ENCODE results near the gene ADAMTSL2.
A peak's percentile ranks its signal among the peaks of the same experiment; 100 is the strongest.

ADAMTSL2 gene

DNA sequence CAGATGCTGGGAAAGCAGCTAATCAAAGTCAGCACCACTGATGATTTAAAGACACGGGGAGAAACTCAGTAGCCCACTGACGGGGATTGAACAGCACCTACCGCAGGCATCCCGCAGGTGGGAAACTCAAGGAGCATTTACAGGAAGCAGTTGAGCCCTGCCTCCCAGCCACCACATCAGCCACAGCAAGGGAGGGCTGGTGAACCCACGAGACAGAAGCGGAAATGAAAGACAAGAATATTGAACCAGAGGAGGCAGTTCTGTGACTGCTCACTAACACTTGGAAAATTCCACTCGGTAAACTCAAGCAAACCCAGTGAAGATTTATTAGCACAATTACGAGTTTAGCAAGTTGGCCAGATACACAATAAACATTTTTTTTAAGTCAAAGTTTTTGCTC is 85.3 kb downstream of the ADAMTSL2 start:
- no peaks in the 10 kb centered on the region for H3K9me3 ChIP-seq (ENCODE audit: insufficient read depth, low read length)
- peak overlapping the region; percentile 9; the same call in 1 of the 2 replicates for H3K9ac ChIP-seq (ENCODE audit: low read length)
- peak overlapping the region; percentile 51 for H3K4me3 ChIP-seq (ENCODE audit: low read length)
- peak overlapping the region; percentile 72 for H3K4me2 ChIP-seq (ENCODE audit: low read length)
- no peaks in the 10 kb centered on the region for H3K36me3 ChIP-seq (replicated peaks; ENCODE audit: low read depth, low read length)
- H2AFZ ChIP-seq (ENCODE audit: low read depth, low read length): peak overlapping the region; percentile 37; the same call in 1 of the 2 replicates
- peaks cover 14% of the 10 kb centered on the region for H3K4me1 ChIP-seq (ENCODE audit: low read length)
- TF ChIP-seq EZH2phosphoT487 (IDR thresholded peaks at IDR 0.05; ENCODE audit: low read depth): no peak
- H4K20me1 ChIP-seq (ENCODE audit: insufficient read depth, low read length): no peaks in the 10 kb centered on the region
- no peaks in the 10 kb centered on the region for H3K79me2 ChIP-seq (ENCODE audit: low read length)
- no peak overlapping the region for H3K27ac ChIP-seq (ENCODE audit: low read length)
- H3K27me3 ChIP-seq (ENCODE audit: low read depth, low read length): peaks cover 31% of the 10 kb centered on the region

DNA sequence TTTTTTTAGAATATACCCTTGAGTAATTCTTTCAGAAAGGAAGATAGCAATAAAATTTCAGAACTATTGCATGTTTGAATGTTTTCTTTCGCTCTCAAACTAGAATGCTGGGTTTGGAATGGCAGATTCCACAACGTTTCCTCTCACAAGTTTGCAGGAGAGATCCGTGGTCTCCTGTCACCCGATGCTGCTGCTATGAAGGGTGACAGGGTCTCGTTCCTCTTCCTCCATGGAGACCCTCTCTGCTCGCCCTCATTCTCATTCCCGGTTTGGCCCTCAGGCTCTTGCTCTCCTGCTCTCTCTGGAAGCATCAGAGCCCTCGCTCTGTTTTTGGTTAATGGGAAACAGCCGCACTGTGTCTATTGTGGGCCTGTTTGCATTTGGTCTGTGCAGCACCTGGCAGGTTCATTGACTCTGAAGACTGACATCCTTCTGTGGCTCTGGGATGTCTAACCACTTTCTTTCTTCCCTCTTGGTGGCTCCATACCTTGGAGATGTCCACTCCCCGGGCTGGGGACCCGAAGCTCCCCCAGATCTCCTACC is 87.3 kb downstream of the ADAMTSL2 start:
- Histone ChIP-seq H2AFZ (ENCODE audit: low read depth, low read length) (no peak overlapping the region), H3K9ac (ENCODE audit: low read length) (no peak overlapping the region), H3K4me3 (ENCODE audit: low read length) (no peak overlapping the region), H3K4me2 (ENCODE audit: low read length) (no peak overlapping the region), H3K36me3 (replicated peaks; ENCODE audit: low read depth, low read length) (no peaks in the 10 kb centered on the region), H3K79me2 (ENCODE audit: low read length) (no peaks in the 10 kb centered on the region), H3K9me3 (ENCODE audit: insufficient read depth, low read length) (no peaks in the 10 kb centered on the region), H4K20me1 (ENCODE audit: insufficient read depth, low read length) (no peaks in the 10 kb centered on the region), H3K4me1 (ENCODE audit: low read length) (peaks cover 14% of the 10 kb centered on the region), H3K27me3 (ENCODE audit: low read depth, low read length) (peaks cover 34% of the 10 kb centered on the region), H3K27ac (ENCODE audit: low read length) (no peak overlapping the region)
- no peak for TF ChIP-seq EZH2phosphoT487 (IDR thresholded peaks at IDR 0.05; ENCODE audit: low read depth)

DNA sequence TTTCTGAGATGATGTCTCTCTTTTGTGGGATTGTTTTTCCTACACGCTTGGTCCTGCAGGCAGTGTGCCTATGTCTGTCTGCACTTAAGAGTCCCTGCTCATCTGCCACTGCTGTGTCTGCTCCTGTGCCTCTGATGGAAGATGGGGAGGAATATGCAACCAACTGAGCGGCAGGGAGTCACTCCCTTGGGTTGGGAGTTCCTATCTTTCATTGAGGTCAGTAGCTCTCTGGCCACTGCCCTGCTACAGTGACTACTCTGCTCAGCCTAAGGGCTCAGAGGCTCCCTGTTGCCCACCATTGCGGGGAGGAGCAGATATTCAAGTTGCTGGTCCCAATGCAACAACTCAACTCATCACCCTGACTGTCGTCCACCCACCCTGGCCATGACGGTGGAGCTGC is 88.1 kb downstream of the ADAMTSL2 start:
- no peak overlapping the region for H3K27ac ChIP-seq (ENCODE audit: low read length)
- peaks cover 35% of the 10 kb centered on the region for H3K27me3 ChIP-seq (ENCODE audit: low read depth, low read length)
- H3K4me3 ChIP-seq (ENCODE audit: low read length): no peak overlapping the region
- peaks cover 14% of the 10 kb centered on the region for H3K4me1 ChIP-seq (ENCODE audit: low read length)
- no peaks in the 10 kb centered on the region for H3K36me3 ChIP-seq (replicated peaks; ENCODE audit: low read depth, low read length)
- H3K79me2 ChIP-seq (ENCODE audit: low read length): no peaks in the 10 kb centered on the region
- H3K9me3 ChIP-seq (ENCODE audit: insufficient read depth, low read length): no peaks in the 10 kb centered on the region
- no peak overlapping the region for H3K9ac ChIP-seq (ENCODE audit: low read length)
- H2AFZ ChIP-seq (ENCODE audit: low read depth, low read length): no peak overlapping the region
- H4K20me1 ChIP-seq (ENCODE audit: insufficient read depth, low read length): no peaks in the 10 kb centered on the region
- H3K4me2 ChIP-seq (ENCODE audit: low read length): no peak overlapping the region
- TF ChIP-seq EZH2phosphoT487 (IDR thresholded peaks at IDR 0.05; ENCODE audit: low read depth): no peak
- TF ChIP-seq, protein P1, sequence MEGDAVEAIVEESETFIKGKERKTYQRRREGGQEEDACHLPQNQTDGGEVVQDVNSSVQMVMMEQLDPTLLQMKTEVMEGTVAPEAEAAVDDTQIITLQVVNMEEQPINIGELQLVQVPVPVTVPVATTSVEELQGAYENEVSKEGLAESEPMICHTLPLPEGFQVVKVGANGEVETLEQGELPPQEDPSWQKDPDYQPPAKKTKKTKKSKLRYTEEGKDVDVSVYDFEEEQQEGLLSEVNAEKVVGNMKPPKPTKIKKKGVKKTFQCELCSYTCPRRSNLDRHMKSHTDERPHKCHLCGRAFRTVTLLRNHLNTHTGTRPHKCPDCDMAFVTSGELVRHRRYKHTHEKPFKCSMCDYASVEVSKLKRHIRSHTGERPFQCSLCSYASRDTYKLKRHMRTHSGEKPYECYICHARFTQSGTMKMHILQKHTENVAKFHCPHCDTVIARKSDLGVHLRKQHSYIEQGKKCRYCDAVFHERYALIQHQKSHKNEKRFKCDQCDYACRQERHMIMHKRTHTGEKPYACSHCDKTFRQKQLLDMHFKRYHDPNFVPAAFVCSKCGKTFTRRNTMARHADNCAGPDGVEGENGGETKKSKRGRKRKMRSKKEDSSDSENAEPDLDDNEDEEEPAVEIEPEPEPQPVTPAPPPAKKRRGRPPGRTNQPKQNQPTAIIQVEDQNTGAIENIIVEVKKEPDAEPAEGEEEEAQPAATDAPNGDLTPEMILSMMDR (IDR thresholded peaks at IDR 0.05; ENCODE audit: low read depth, low read length): no peak
